Camera-type eye (tissue), 1 donor: Measurements from ENCODE around the gene LDLRAD1. TPM values are rescaled to one million over a fixed set of nuclear protein-coding genes. Genes with fewer than 3 reads are reported as not detected.

Source experiments
- total RNA-seq: library from RNA; depleted of rRNA; stranded (reverse); fragments of >200 nt; gene quantifications from one replicate; pipeline ENCODE4 v1.2.3, GENCODE V29; 2014

LDLRAD1 gene
- not detected for total RNA-seq

GRCh38 chr1:54017979-54018378, at the start of gene LDLRAD1:
Gene LDLRAD1, minus strand, starts transcription at chr1:54018186. Its CDS starts 74 bp downstream, at chr1:54018112.

GRCh38 chr1:54052934-54053744, 35.2 kb upstream of the LDLRAD1 start, which contains the start of the genes TCEANC2 and TMEM59:
Gene TCEANC2, plus strand, starts transcription at chr1:54053608. Its CDS starts 815 bp downstream, at chr1:54054423.
Gene TMEM59, minus strand, starts transcription at chr1:54053204. Its CDS starts 16 bp downstream, at chr1:54053188.

Other genes starting within 250 kb of the LDLRAD1 start
- gene NDC1, start 179.9 kb downstream of the LDLRAD1 start, total RNA-seq: 27.8 TPM
- gene YIPF1, start 128.4 kb downstream of the LDLRAD1 start, total RNA-seq: 18.6 TPM
- gene DIO1, start 124.0 kb downstream of the LDLRAD1 start, total RNA-seq: not detected
- gene IFT25, start 72.5 kb downstream of the LDLRAD1 start, total RNA-seq: 37.8 TPM
- gene LRRC42, start 71.8 kb downstream of the LDLRAD1 start, total RNA-seq: 29.5 TPM
- gene TMEM59, start 35.0 kb upstream of the LDLRAD1 start, total RNA-seq: 174 TPM
- gene TCEANC2, start 35.4 kb upstream of the LDLRAD1 start, total RNA-seq: 7.1 TPM
- gene CDCP2, start 134.8 kb upstream of the LDLRAD1 start, total RNA-seq: not detected
- 10.9 TPM for gene CYB5RL, start 181.8 kb upstream of the LDLRAD1 start, total RNA-seq
- 33.6 TPM for gene MRPL37, start 182.0 kb upstream of the LDLRAD1 start, total RNA-seq